Muscle of back (tissue), 11 donors: ENCODE measurements around the gene WDR83. TPM values are rescaled to one million over a fixed set of nuclear protein-coding genes. Genes with fewer than 3 reads are reported as not detected.
"Not testable (repeated sequence)": the region's sequence is repeated elsewhere in the genome, so short reads cannot be mapped to it uniquely, and the experiment has no call there.

Experiments used
- DNase-seq, 3 donors: peaks; one replicate each; pipeline versions ENCODE4 v3.0.0 to v3.0.0-alpha.2; 2013
- polyA plus RNA-seq, 10 donors: library from polyadenylated mRNA; unstranded; fragments of 120-200 nt; gene quantifications; one replicate each; pipeline ENCODE4 v1.2.1, GENCODE V29; 2013; ENCODE audit not compliant: insufficient read length in 10 of 10

The WDR83 gene
- polyA plus RNA-seq, 10 donors, result 5.8 to 13.2 (median 10.6) TPM

DNA sequence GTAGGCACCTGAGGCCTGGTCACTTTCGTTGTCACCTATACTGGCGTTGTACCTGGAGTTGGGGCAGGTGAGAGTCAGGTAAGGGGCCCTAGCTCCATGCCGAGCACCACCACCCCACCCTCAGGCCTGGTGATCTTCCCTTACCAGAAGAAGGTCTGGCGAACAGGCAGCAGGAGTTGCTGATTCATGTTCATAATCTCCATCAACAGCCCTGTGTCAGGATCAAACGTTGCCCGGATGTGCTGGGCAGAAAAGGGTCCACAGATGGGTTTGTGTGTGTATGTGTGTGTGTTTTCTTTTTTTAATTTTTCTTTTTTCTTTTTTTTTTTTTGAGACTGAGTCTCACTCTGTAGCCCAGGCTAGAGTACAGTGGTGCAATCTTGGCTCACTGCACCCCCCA, 14.4 kb upstream of the WDR83 start:
- no peak for DNase-seq

DNA sequence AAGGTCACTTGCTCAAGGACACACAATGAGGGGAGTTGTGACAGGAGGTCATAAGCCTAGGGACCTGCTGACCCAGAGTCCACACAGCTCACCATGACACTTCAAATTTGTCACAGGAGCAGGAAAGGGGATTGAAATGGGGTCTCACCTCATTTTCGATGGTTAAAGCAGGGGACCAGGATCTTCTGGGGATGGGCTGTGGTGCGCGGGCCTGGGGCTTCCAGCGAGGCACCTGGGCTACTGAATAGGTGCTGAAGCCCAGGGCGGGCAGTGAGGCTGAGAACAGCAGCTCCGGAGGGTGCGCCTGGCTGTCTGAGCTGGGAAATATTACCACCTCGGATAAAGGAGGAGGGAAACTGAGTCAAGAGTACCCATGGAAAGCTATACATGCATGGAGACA, 11.1 kb upstream of the WDR83 start:
- no peak for DNase-seq

DNA sequence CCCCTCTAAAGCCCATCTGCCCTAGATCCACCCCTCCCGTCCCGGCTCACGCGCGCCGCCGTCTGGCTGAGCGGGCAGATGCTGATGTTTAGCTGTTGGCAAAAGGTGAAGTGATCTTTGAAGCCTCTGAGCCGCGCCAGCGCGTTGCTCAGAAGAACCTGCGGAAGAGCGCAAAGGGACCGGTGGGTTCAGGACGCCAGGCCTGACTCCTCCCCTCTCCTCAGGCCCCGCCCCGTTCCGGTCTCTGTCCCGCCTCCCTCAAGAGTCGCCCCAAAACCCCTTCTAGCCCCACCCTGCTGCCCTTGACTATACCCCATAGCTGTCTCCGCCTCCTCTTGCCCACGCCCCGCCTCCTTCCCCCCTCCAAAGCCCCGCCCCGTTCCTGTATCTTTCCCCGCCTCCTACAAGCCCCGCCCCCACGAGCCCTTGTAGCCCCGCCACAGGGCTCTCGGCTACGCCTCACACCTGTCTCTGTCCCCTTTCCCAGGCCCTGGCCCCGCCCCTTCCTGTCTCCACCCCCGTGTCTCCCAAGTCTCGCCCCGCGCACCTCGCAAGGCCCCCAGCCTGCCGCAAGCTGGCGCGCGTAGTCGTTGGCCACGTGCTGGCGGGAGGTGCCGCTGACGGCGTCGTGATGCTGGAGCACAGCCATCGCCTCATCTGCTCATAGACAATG, 9.6 kb upstream of the WDR83 start:
- DNase-seq, result no peak

DNA sequence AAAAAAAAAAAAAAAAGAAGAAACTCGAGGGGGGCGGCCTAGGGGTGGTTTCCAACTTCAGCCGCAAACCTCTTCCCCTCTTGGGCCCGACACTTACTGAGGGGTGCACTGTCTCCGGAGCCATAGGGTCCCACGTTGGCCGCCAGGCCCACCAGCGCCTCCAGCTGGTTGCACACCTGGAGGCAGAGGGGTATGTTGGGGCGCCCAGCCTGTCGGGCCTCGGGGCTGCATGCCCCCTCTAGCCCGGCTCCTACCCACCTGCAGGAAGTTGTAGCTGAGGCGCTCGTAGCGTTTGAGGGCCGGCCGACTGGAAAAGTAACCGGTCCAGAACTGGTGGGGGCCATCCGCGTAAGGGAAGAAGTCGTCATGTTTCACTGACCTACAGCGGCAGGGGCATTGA, 8.6 kb upstream of the WDR83 start:
- DNase-seq, result no peak

DNA sequence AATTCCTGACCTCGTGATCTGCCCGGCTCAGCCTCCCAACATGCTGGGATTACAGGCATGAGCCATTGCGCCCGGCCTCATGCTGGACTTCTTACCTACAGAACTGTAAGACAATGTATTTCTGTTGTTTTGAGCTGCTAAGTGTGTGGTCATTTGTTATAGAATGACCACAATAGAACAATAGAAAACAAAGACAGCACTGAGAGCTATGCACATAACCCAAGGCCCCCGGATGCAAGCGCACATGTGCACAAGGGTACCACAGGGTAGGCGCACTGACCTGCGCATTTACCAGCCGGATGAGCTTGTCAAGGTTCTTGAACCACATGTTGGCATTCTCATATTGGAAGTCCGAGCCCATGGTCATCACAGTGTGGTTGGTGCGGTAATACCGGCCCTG, 5.6 kb upstream of the WDR83 start:
- no peak for DNase-seq

DNA sequence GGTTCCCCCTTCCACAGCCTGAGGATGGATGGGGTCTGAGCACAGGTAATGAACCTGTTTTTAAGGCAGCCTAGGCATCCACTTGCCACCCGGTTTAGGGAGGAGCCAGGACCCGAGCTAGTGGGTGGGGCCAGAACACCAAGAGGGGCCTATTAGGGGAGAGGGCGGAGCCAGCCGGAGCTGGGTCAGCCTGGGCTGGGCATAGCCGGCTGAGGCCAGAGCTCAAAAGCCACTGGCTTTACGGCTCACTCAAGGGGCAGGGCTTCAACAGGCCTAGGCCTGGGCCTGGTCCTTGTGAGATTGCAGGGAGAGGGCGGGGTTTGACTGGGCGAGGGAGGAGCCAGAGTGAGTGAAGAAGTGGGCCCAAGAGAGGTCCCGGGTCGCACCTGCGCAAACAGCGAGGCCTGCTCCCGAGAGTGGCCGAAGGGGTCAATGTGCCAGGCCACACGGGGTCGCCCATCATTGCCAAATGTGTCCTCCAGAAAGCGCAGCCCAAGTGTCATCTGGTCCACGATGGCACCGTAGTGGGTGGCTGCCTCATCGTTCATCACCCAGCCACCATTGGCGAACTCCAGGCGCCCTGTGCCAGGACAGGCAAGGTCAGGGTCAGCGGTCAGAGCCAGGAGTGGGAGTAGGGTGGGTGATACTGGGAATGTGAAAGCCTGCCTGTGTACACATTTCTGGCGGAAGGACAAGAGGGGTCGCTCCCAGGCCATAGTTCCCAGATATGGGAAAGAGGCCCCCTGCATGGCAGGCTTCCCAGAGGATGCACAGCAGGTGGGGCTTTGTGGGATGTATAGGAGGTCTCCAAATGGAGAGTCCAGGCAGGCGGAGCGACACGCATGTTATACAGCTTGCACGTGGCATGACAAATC, 2.0 kb upstream of the WDR83 start:
- no peak for DNase-seq

DNA sequence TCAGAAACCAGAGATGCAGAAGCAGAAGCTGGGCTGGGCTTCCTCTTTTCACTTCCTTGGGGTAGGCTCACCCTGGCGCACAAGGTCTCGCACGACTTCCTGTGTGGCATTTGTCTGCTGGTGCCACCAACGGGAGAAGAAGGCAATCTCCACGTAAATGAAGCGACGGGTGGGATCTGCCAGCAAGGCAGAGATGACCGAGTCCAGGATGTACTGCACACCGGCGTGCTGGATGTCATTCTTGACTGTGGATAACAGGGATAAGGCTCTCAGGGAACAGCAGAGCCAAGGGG, 1.4 kb upstream of the WDR83 start:
- DNase-seq, result peak in 1 of 3 donors; percentile 45

DNA sequence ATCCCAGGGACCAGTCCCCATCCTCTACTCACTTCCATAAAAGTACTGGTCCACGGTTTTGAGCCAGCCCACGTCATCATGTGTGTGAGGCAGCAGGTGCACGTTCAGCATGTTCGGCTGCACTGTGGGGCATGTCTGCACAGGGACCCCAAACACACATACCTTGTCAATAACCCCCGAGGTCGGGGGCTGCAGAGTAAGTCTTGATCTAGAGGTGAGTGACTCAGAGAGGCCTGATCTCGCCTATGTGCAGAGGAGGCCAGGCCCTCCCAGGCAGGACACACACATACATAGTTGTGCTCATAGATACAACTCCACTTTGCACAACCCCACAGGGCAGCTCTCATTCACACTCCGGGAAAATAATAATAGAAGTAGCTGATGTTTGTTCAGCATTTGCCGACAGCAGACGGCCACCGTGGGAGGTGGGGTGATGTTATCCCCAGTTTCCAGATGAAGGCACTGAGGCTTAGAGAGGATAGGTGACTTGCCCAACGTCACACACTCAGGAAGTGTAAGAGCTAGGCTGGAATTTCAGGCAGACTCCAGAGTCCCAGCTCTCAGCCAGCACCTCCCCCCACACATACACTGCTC, 839 bp upstream of the WDR83 start:
- DNase-seq, result no peak

DNA sequence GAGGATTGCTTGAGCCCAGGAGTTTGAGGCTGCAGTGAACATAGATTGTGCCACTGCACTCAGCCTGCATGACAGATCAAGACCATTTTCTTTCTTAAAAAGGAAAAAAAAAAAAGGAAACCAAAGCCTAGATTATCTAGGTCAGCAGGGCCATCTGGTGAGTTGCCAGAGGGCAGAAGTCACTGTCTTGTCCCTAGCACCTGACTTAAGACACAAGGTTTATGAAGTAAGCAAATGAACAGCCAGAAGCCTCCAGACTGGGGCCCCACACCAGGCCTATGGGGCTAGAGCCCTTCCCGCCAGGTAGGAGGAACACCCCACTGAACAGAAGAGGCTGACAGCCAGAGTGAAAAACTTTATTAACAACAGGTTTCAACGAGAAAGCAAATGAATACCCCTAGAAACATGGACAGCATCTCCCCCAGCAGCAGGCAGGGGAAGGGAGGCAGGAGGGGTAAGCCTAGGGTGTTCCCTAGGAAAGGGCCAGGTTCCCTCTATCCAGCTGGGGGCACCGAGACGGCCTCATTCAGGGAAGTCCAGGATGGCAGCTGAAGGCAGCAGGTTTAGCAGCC, 1.2 kb downstream of the WDR83 start:
- no peak for DNase-seq

DNA sequence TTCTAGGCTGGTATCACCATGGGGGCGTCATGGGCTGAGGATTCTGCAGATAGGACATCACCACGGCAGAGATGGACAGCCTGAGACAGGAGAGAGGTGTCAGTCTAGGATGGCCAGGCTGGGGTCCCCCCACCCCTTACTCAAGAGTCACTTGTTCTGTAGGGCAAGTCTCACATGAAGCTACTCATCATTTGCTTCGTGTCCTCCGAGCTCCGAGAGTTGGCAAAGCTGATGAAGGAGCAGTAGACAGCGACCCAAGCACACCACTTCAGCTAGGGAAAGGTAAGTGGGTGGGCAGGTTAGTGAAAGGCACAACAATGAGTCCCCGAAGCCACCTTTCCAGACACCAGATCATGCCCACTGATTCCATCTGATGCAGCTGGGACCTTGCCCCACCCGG, 1.7 kb downstream of the WDR83 start:
- no peak for DNase-seq

DNA sequence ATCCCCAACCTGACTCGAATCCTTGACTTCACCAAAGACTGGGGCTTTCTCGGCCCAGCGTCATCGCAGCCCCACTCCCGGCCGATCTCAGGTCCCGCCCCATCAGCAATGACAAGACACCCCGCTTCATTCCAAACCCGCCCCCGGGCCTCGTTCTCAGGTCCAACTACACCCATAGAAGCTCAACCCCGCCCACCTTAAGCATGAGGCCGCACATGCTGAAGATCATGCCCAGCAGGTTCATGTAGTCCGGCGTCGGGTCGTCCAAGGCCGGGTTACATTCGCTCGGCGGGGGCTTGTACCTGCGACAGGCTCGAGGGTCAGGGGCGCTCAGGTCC, 2.3 kb downstream of the WDR83 start:
- DNase-seq, result peak; percentile 31 to 79 (median 60)

DNA sequence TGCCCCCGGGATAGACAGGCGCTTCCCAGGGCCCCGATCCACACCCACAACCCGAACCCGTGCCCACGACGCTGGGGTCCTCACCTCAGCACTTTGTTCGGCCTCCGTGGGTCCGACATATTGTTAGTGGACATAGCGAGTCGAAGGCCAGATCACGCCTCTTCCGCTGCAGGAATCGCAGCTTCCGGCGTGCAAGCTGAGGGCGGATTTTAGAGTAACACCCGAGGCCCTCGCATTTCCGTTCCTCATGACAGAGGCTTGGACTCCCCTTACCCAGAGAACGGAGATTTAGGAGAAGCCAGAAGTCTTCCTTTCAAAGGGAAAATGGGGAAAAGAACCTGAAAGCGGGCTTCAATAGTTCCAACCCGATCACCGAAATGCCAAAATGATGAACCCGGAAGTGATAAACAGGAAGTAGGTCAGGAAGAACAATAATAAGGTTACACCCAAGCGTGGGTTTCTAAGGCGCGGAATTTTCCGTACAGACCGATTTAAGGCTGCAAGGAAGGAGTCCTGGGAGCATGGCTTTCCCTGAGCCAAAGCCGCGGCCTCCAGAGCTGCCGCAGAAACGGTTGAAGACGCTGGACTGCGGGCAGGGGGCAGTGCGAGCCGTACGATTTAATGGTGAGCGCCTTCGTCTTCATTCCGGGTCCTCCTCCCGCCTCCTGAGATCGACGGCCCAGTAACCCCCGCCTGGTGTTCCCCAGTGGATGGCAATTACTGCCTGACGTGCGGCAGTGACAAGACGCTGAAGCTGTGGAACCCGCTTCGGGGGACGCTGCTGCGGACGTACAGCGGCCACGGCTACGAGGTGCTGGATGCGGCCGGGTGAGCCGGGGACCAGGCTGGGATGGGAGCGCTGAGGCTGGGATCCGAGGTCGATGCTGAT, 2.9 kb downstream of the WDR83 start:
- peak; percentile 83 to 95 (median 90) for DNase-seq

DNA sequence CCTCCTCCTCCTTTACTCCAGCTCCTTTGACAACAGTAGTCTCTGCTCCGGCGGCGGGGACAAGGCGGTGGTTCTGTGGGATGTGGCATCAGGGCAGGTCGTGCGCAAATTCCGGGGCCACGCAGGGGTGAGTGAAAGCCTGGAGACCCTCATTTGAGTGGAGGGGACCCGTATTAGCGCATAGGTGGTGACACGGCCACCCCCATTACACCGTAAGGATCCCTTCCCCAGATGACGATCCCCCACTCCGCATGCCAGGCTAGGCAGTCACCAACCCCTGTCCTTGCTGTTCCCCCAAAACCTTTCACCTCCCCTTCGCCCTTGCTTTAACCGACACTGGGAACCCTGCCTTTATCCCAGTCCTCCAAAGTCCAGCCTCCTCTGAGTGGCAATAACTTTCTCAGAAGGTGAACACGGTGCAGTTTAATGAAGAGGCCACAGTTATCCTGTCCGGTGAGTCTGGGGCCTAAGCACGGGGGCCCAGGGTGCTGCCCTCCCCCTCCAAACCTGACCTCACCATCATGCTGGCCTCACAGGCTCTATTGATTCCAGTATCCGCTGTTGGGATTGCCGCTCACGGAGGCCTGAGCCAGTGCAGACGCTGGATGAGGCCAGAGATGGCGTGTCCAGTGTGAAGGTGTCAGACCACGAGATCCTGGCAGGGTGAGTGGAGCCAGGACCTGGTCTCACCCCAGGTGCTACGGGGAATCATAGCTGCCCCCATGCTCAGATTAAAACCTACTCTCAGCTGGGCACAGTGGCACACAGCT, 3.7 kb downstream of the WDR83 start:
- no peak for DNase-seq

DNA sequence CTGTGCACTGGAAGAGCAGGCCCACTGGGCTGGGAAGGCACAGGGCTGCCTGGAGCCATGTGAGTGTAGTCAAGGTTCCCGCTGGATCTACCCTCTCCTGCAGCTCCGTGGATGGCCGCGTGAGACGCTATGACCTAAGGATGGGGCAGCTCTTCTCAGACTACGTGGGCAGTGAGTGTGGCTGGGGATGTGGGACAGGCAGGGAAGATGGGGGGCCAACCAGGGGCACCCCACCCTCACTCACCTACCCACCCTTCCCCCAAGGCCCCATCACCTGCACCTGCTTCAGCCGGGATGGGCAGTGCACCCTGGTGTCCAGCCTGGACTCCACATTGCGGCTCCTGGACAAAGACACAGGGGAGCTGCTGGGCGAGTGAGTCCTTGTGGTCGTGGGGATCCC, 6.1 kb downstream of the WDR83 start:
- no peak for DNase-seq

DNA sequence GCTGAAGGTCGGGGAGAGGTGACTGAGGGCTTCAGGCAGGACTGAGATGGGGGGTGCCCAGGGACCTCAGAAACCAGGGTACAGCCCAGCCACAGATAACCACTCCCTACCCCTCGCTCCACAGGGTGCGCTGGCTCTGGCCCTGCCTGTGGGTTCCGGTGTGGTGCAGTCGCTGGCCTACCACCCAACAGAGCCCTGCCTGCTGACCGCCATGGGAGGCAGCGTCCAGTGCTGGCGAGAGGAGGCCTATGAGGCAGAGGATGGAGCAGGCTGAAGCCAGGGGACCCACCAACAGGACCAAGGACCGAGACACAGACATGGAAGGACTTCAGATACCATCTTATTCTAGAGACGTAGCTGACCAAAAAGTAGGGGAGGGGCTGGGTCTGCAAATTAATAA, 8.8 kb downstream of the WDR83 start:
- DNase-seq, result no peak

DNA sequence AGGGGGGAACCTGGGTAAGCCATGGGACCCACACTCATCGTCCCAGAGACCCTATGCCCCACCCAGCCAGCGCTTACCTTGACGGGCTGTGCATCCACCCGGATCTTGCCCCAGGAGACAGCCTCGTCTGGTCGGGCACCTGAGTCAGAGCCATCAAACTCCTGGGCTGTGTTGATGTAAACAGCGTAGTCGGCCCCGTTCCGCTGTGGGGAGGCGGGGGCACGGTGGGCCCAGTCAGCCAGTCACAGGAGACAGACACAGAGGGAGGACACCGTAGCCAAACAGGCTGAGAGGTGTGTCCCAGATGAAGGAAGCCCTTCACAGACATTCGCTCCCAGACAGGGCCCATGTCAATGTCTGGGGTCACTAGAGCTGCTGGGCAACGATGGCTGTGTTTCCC, 9.3 kb downstream of the WDR83 start:
- DNase-seq, result no peak

DNA sequence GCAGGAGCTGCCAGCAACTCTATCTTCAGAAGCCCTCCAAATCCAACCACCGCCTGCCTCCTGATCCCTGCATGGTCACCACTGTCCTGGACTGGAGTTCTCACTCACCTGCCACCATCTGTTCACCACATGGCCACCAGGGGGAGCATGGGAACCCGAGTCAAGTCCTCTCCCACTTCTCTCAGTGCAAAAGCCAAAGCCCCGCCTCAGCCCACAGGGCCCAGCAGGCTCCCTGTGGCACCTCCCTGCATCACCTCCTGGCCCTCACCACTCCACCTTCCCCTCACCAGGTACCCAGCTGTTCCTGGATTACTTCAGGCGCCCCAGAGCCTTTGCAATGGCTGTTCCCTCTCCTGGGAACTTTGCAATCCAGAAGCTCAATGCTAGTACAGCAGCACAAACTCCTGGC, 9.8 kb downstream of the WDR83 start:
- peak; percentile 46 to 82 (median 76) for DNase-seq

DNA sequence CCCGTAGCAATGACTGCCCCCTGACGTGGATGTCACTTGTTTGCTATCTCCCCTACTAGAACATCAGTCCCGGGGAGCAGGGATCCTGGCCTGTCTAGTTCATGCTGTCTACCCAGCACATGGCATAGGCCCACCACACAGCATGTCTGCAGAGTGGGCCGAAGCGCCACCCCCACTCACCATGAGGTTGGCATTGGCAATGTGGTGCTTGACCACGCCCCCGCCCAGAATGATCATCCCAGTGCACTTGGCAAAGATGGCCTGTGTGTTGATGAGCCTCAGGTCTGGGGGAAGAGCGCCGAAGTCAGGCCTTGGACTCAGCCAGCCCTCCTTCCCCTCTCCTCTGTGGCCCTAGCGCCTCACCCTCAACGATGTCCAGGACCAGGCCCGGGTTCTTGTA, 10.3 kb downstream of the WDR83 start:
- DNase-seq, result no peak

DNA sequence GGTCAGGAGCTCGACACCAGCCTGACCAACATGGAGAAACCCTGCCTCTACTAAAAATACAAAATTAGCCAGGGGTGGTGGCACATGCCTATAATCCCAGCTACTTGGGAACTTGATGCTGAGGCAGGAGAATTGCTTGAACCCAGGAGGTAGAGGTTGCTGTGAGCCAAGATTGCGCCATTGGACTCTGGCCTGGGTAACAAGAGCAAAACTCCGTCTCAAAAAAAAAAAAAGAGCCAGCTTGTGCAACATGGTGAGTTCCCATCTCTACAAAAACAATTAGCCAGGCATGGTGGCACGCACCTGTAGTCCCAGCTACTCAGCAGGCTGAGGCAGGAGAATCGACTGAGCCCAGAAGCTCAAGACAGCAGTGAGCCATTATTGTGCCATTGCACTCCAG, 11.4 kb downstream of the WDR83 start:
- DNase-seq, result not testable (repeated sequence)

DNA sequence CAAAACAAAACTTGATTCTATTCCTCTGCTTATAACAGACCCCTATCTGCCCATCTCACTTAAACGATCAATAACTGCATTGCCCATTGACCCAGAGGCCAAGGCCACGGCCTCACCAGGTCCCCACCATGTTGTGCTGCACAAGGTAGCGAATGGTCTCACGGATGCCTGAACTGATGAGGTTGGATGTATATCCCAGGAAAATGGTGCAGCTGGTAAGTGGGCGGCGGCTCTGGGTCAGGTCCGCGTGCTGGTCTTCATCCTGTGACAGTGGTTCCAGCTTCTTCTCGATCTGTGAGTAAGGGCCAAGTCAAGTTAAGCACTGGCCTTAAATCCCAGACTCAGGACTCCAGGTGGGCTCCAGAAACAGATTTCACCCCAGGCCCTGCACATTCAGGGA, 13.4 kb downstream of the WDR83 start:
- no peak for DNase-seq
